Tibial artery (tissue), 4 donors: Measurements from ENCODE around the gene PAQR7.

Experiments used
- DNase-seq, 2 donors: peaks; one replicate each; pipeline ENCODE4 v3.0.0-alpha.2; 2019
- H3K27ac ChIP-seq, 2 donors: fragments of 200-600 bp; sonication (generic) in 1 of 2; 1 replicate in 1 of 2; 2 replicates in 1 of 2; pipeline ENCODE4 v1.5.1; 2018 to 2019; ENCODE audit warnings: mild to moderate bottlenecking in 1 of 2
- H3K27me3 ChIP-seq, 2 donors: fragments of 200-600 bp; sonication (generic) in 1 of 2; one replicate each; pipeline versions ENCODE4 v1.5.1 to v1.6.0; 2016 to 2019
- H3K36me3 ChIP-seq, 3 donors: fragments of 200-600 bp; sonication (generic) in 2 of 3; one replicate each; pipeline ENCODE4 v1.5.1; 2016 to 2019; ENCODE audit warnings: mild to moderate bottlenecking in 2 of 3
- H3K4me1 ChIP-seq, 4 donors: fragments of 200-600 bp; sonication (generic) in 2 of 4; 1 replicate in 3 of 4; 2 replicates in 1 of 4; pipeline ENCODE4 v1.5.1; 2016 to 2019
- H3K4me3 ChIP-seq, 2 donors: fragments of 200-600 bp; sonication (generic) in 1 of 2; 1 replicate in 1 of 2; 2 replicates in 1 of 2; pipeline ENCODE4 v1.5.1; 2018 to 2019; ENCODE audit warnings: mild to moderate bottlenecking in 2 of 2
- H3K9me3 ChIP-seq, 3 donors: fragments of 200-600 bp; sonication (generic) in 1 of 3; one replicate each; pipeline ENCODE4 v1.5.1; 2016 to 2019
- CTCF ChIP-seq, 2 experiments: fragments of 200-600 bp in 1 of 2; fragments of 450-650 bp in 1 of 2; IDR thresholded peaks; one replicate each; pipeline ENCODE4 v1.5.1; 2017 to 2019; ENCODE audit warnings: antibody characterized with exemption in 2 of 2, mild to moderate bottlenecking in 1 of 2, moderate library complexity in 1 of 2
- intact Hi-C: fragments of 100-400 bp; cut with DNase I; formaldehyde crosslinking; loops from one replicate; pipeline ENCODE4 v1.15.0; 2023; ENCODE audit warnings: low total_unique reads

Gene PAQR7

GRCh38 chr1:25917996-25918395, 42.5 kb upstream of the PAQR7 start:
- intact Hi-C loops = no loop called here
- Histone ChIP-seq H3K27me3 (no peaks in the 10 kb centered on the region), H3K27ac (no peak overlapping the region), H3K9me3 (no peaks in the 10 kb centered on the region), H3K4me3 (no peak overlapping the region), H3K36me3 (no peaks in the 10 kb centered on the region), H3K4me1 (peaks cover 0 to 12% (median 10%) of the 10 kb centered on the region in 4 donors)
- no peak for TF ChIP-seq CTCF (IDR thresholded peaks at IDR 0.05)
- DNase-seq = no peak

GRCh38 chr1:25916460-25916859, 41.0 kb upstream of the PAQR7 start:
- no peak for DNase-seq
- no peak overlapping the region for H3K27ac ChIP-seq
- H3K27me3 ChIP-seq = no peaks in the 10 kb centered on the region
- no peak for TF ChIP-seq CTCF (IDR thresholded peaks at IDR 0.05)
- H3K9me3 ChIP-seq = no peaks in the 10 kb centered on the region
- H3K4me3 ChIP-seq = no peak overlapping the region
- H3K4me1 ChIP-seq = no peaks in the 10 kb centered on the region
- intact Hi-C loops = no loop called here
- no peaks in the 10 kb centered on the region for H3K36me3 ChIP-seq

- Histone ChIP-seq H3K4me3 (no peak overlapping the region), H3K27me3 (no peaks in the 10 kb centered on the region), H3K27ac (no peak overlapping the region), H3K9me3 (no peaks in the 10 kb centered on the region), H3K4me1 (no peaks in the 10 kb centered on the region), H3K36me3 (no peaks in the 10 kb centered on the region)
- intact Hi-C loops = no loop called here
- no peak for DNase-seq
- no peak for TF ChIP-seq CTCF (IDR thresholded peaks at IDR 0.05)
These were observed 38.8 kb upstream of the PAQR7 start for GRCh38 chr1:25914074-25914995.

- Histone ChIP-seq H3K27ac (no peak overlapping the region), H3K36me3 (no peaks in the 10 kb centered on the region), H3K4me3 (no peak overlapping the region), H3K27me3 (no peaks in the 10 kb centered on the region), H3K4me1 (no peaks in the 10 kb centered on the region), H3K9me3 (no peaks in the 10 kb centered on the region)
- TF ChIP-seq CTCF (IDR thresholded peaks at IDR 0.05) = no peak
- intact Hi-C loops = no loop called here
- DNase-seq = no peak
These were observed 37.7 kb upstream of the PAQR7 start for GRCh38 chr1:25913206-25913605.

GRCh38 chr1:25912076-25912831, 36.7 kb upstream of the PAQR7 start:
- H3K27me3 ChIP-seq = no peaks in the 10 kb centered on the region
- intact Hi-C loops = no loop called here
- H3K27ac ChIP-seq = no peak overlapping the region
- DNase-seq = no peak
- no peaks in the 10 kb centered on the region for H3K36me3 ChIP-seq
- H3K4me3 ChIP-seq = no peak overlapping the region
- TF ChIP-seq CTCF (IDR thresholded peaks at IDR 0.05) = no peak
- peaks cover 0 to 1% (median 0%) of the 10 kb centered on the region in 4 donors for H3K4me1 ChIP-seq
- H3K9me3 ChIP-seq = no peaks in the 10 kb centered on the region
